GM12878 (cell line): Measurements from ENCODE around the gene ALDH1A2. TPM values are rescaled to one million over a fixed set of nuclear protein-coding genes. Genes with fewer than 3 reads are reported as not detected.

Experiments used
- ATAC-seq: fragments of 200-7000 bp; cut with Tn5 transposase; 3 replicates; pipeline ENCODE4 v1.9.1; 2020; ENCODE audit warnings: mild to moderate bottlenecking, moderate library complexity
- Bru-seq: library from RNA; stranded (reverse); fragments of 400-500 nt; gene quantifications from one replicate; lab custom pipeline; 2021; lab: Mats Ljungman, UMichigan
- BruChase-seq, 2 experiments: library from RNA; stranded (reverse); fragments of 400-500 nt; gene quantifications; one replicate each; lab custom pipeline; 2021; lab: Mats Ljungman, UMichigan
- BruUV-seq: library from RNA; stranded (reverse); fragments of 400-500 nt; replicated peaks from 2 replicates; lab custom pipeline; 2021; lab: Mats Ljungman, UMichigan
- CTCF ChIA-PET: fragments of 300-600 bp; sonication (Branson Sonifier 250); formaldehyde crosslinking; extraction: SDS; loops from one replicate; lab custom pipeline; 2021; ENCODE audit warnings: inconsistent platforms; lab: Yijun Ruan, JAX
- POLR2A ChIA-PET: fragments of 350-600 bp; formaldehyde crosslinking; extraction: SDS; loops from one replicate; lab custom pipeline; 2021; ENCODE audit warnings: inconsistent platforms; lab: Charles Lee
- RAD21 ChIA-PET: fragments of 300-600 bp; sonication (Branson Sonifier 250); formaldehyde crosslinking; loops from one replicate; lab custom pipeline; 2023; ENCODE audit warnings: antibody characterized with exemption; ENCODE audit not compliant: unreplicated experiment; lab: Charles Lee
- SMC1A ChIA-PET: fragments of 300-600 bp; sonication (Branson Sonifier 250); formaldehyde crosslinking; loops from one replicate; lab custom pipeline; 2023; ENCODE audit not compliant: unreplicated experiment, uncharacterized antibody; lab: Charles Lee
- DNase-seq: peaks from one replicate; pipeline ENCODE4 v3.0.0-alpha.2; 2011; ENCODE audit warnings: low read depth, low spot score
- FAIRE-seq: peaks from 3 replicates; lab custom pipeline; 2011; peaks lifted over from hg19 to GRCh38; lab: Jason Lieb, UNC
- H2AFZ ChIP-seq: 2 replicates; pipeline ENCODE4 v1.6.0; 2011; ENCODE audit warnings: low read depth, low read length, control low read depth; ENCODE audit not compliant: control insufficient read depth
- H3K27ac ChIP-seq: 2 replicates; pipeline ENCODE4 v1.5.1; 2011; ENCODE audit warnings: control low read depth; ENCODE audit not compliant: control insufficient read depth, insufficient read depth
- H3K27me3 ChIP-seq, 2 experiments: replicated peaks in 1 of 2; 2 replicates each; pipeline versions ENCODE4 v1.6.0 to v1.6.1; 2011; ENCODE audit warnings: low read length in 1 of 2; ENCODE audit not compliant: control insufficient read depth in 2 of 2, insufficient read depth in 2 of 2
- H3K36me3 ChIP-seq, 2 experiments: 2 replicates each; pipeline ENCODE4 v1.5.1; 2011; ENCODE audit warnings: low read length in 1 of 2; ENCODE audit not compliant: control insufficient read depth in 2 of 2, insufficient read depth in 2 of 2
- H3K4me1 ChIP-seq: 2 replicates; pipeline ENCODE4 v1.6.1; 2011; ENCODE audit warnings: mild to moderate bottlenecking, low read length, moderate library complexity, mixed read lengths; ENCODE audit not compliant: control insufficient read depth, insufficient read depth
- H3K4me2 ChIP-seq: 2 replicates; pipeline ENCODE4 v1.6.0; 2011; ENCODE audit warnings: control low read depth; ENCODE audit not compliant: control insufficient read depth, insufficient read depth
- H3K4me3 ChIP-seq: fragments of 200-600 bp; sonication (generic); 2 replicates; pipeline ENCODE4 v1.5.1; 2016
- H3K79me2 ChIP-seq: 2 replicates; pipeline ENCODE4 v1.6.0; 2011; ENCODE audit warnings: low read length; ENCODE audit not compliant: control insufficient read depth, insufficient read depth
- H3K9ac ChIP-seq: 2 replicates; pipeline ENCODE4 v1.8.0; 2011; ENCODE audit warnings: low read length, control low read depth, mixed read lengths; ENCODE audit not compliant: control insufficient read depth, insufficient read depth
- H3K9me3 ChIP-seq: replicated peaks from 3 replicates; pipeline ENCODE4 v1.5.1; 2011; ENCODE audit warnings: mild to moderate bottlenecking, low read length; ENCODE audit not compliant: control insufficient read depth, insufficient read depth
- H4K20me1 ChIP-seq: 2 replicates; pipeline ENCODE4 v1.6.0; 2011; ENCODE audit not compliant: control insufficient read depth, insufficient read depth
- CREB1 ChIP-seq: IDR thresholded peaks from 2 replicates; pipeline ENCODE4 v1.6.1; 2012; ENCODE audit warnings: low read depth, mild to moderate bottlenecking, inconsistent platforms
- EP300 ChIP-seq, 2 experiments: fragments of 150-350 bp in 1 of 2; IDR thresholded peaks; 2 replicates each; pipeline ENCODE4 v1.6.1; 2011 to 2012; ENCODE audit warnings: low read depth in 2 of 2, low read length in 2 of 2, borderline replicate concordance in 1 of 2, improper control_type of control experiment in 1 of 2, inconsistent platforms in 1 of 2; ENCODE audit not compliant: control insufficient read depth in 1 of 2
- EZH2 ChIP-seq: IDR thresholded peaks from 2 replicates; pipeline ENCODE4 v1.6.1; 2012; ENCODE audit warnings: low read depth, mild to moderate bottlenecking, control low read depth, inconsistent platforms, low read length, borderline replicate concordance; ENCODE audit not compliant: control insufficient read depth
- GABPA ChIP-seq: IDR thresholded peaks from 2 replicates; pipeline ENCODE4 v1.6.1; 2014; ENCODE audit warnings: antibody characterized with exemption, low read depth, mild to moderate bottlenecking, inconsistent platforms
- MEF2B ChIP-seq: fragments of 450-650 bp; IDR thresholded peaks from 2 replicates; pipeline ENCODE4 v1.6.1; 2018; ENCODE audit warnings: mild to moderate bottlenecking, moderate library complexity; ENCODE audit not compliant: partially characterized antibody, poor library complexity, severe bottlenecking
- MTA2 ChIP-seq: fragments of 450-650 bp; IDR thresholded peaks from 2 replicates; pipeline ENCODE4 v1.6.1; 2016; ENCODE audit warnings: low read depth, mild to moderate bottlenecking, moderate library complexity
- NFYB ChIP-seq: IDR thresholded peaks from 2 replicates; pipeline ENCODE4 v1.6.1; 2011; ENCODE audit warnings: low read depth, mild to moderate bottlenecking, low read length, improper control_type of control experiment, moderate library complexity; ENCODE audit not compliant: insufficient read depth
- POU2F2 ChIP-seq: IDR thresholded peaks from 3 replicates; pipeline ENCODE4 v1.6.1; 2011; ENCODE audit warnings: low read depth, mild to moderate bottlenecking, low read length, borderline replicate concordance
- RBBP5 ChIP-seq: fragments of 200-600 bp; sonication (generic); conservative IDR thresholded peaks from 2 replicates; pipeline ENCODE4 v1.6.1; 2016
- SREBF1 ChIP-seq: IDR thresholded peaks from 2 replicates; pipeline ENCODE4 v1.6.1; 2012; ENCODE audit warnings: mild to moderate bottlenecking, low read length
- SUZ12 ChIP-seq: fragments of 200-600 bp; sonication (generic); IDR thresholded peaks from one replicate; pipeline ENCODE4 v1.6.1; 2018; ENCODE audit warnings: antibody characterized with exemption, mild to moderate bottlenecking; ENCODE audit not compliant: unreplicated experiment
- TAF1 ChIP-seq: IDR thresholded peaks from 2 replicates; pipeline ENCODE4 v1.6.1; 2011; ENCODE audit warnings: mild to moderate bottlenecking, low read depth, low read length, borderline replicate concordance
- USF1 ChIP-seq: IDR thresholded peaks from 2 replicates; pipeline ENCODE4 v1.6.1; 2011; ENCODE audit warnings: borderline replicate concordance, low read depth, mild to moderate bottlenecking, moderate library complexity, mixed read lengths, low read length; ENCODE audit not compliant: insufficient read depth; ENCODE audit errors: extremely low read length
- ZBED1 ChIP-seq: IDR thresholded peaks from 2 replicates; pipeline ENCODE4 v1.6.1; 2016; ENCODE audit warnings: borderline replicate concordance
- ZNF622 ChIP-seq: fragments of 450-650 bp; IDR thresholded peaks from 2 replicates; pipeline ENCODE4 v1.6.1; 2017; ENCODE audit warnings: mild to moderate bottlenecking, inconsistent platforms
- WGBS: methylation state at CpG from one replicate; pipeline ENCODE4 v1.1.6; 2016; ENCODE audit warnings: low lambda C conversion rate; ENCODE audit not compliant: insufficient replicate concordance, insufficient coverage; ENCODE audit errors: missing lambda C conversion rate; 5-methylcytosine and 5-hydroxymethylcytosine counted together
- in situ Hi-C: fragments of 300-500 bp; cut with MboI; formaldehyde crosslinking; loops from 9 replicates; pipeline ENCODE4 v1.14.3; 2018; ENCODE audit warnings: mixed read lengths
- intact Hi-C: fragments of 100-400 bp; cut with micrococcal nuclease; formaldehyde crosslinking; loops from one replicate; pipeline ENCODE4 v1.14.2; 2022; ENCODE audit not compliant: unreplicated experiment
- long read RNA-seq, 2 experiments: library from polyadenylated mRNA; unstranded; transcript quantifications; one replicate each; pipeline ENCODE4 v2.0.0, GENCODE V29; 2019 to 2020
- polyA minus RNA-seq, 3 experiments: library from RNA; depleted of rRNA, polyadenylated mRNA; stranded (reverse); fragments of >200 nt; gene quantifications; 2 replicates each; pipeline ENCODE4 v1.2.3, GENCODE V29; 2011
- polyA plus RNA-seq, 11 experiments: library from polyadenylated mRNA; depleted of rRNA in 4 of 11; unstranded in 6 of 11; stranded (reverse) in 5 of 11; fragments of >200 nt; fragmentation: Nextera tagmentation in 4 of 11; fragmentation: Illumina TruSeq in 1 of 11; extraction: Ambion mirVana in 4 of 11; extraction: Trizol in 1 of 11; gene quantifications; 1 replicate in 1 of 11; 2 replicates in 10 of 11; pipeline versions ENCODE4 v1.2.1 to v1.2.3, GENCODE V29; 2011 to 2016; ENCODE audit warnings: inconsistent platforms in 2 of 11, missing spikeins in 2 of 11, low read depth in 1 of 11
- total RNA-seq, 4 experiments: library from RNA; depleted of rRNA in 3 of 4; stranded (reverse); fragments of >200 nt in 3 of 4; fragmentation: Illumina TruSeq in 1 of 4; extraction: Trizol in 1 of 4; gene quantifications; 2 replicates each; pipeline versions ENCODE4 v1.2.1 to v1.2.3, GENCODE V29; 2013 to 2021

Gene ALDH1A2
- 1.5 and 1.7 TPM in 2 replicates for total RNA-seq (2013; cell fraction: nucleolus; rRNA removed)
- 0.06 TPM in 1 of 2 replicates, not detected in the other for total RNA-seq (2014; rRNA removed)
- total RNA-seq (2014; rRNA removed; fragmentation: Illumina TruSeq; extraction: Trizol), result 0.64 TPM in 1 of 2 replicates, not detected in the other
- 0.53 and 0.92 TPM in 2 replicates for total RNA-seq (2021)
- polyA plus RNA-seq (2011; ENCODE audit: low read depth), result not detected
- 0.22 and 0.50 TPM in 2 replicates for polyA plus RNA-seq (2011; rRNA removed)
- 0.37 TPM in 1 of 2 replicates, not detected in the other for polyA plus RNA-seq (2011; cell fraction: cytosol; rRNA removed)
- polyA plus RNA-seq (2011; cell fraction: nucleus; rRNA removed), result 0.28 TPM in 1 of 2 replicates, not detected in the other
- polyA plus RNA-seq (2012), result 0.12 and 0.31 TPM in 2 replicates
- polyA plus RNA-seq (2014; fragmentation: Illumina TruSeq; extraction: Trizol), result not detected in 2 replicates
- polyA plus RNA-seq (2014; fragmentation: Nextera tagmentation; extraction: Ambion mirVana), result under 1 TPM in 1 of 2 experiments, not detected in 1; 0.15 TPM
- polyA plus RNA-seq (2014; rRNA removed), result 0.18 and 0.63 TPM in 2 replicates
- polyA plus RNA-seq (2016; fragmentation: Nextera tagmentation; extraction: Ambion mirVana), result not detected
- polyA minus RNA-seq (2011; rRNA and poly(A)+ RNA removed), result 0.82 and 1.0 TPM in 2 replicates
- polyA minus RNA-seq (2011; cell fraction: cytosol; rRNA and poly(A)+ RNA removed), result not detected in 2 replicates
- polyA minus RNA-seq (2011; cell fraction: nucleus; rRNA and poly(A)+ RNA removed), result 0.73 TPM in 1 of 2 replicates, not detected in the other
- percentile 21 among the genes with signal in this experiment for Bru-seq, nascent RNA
- percentile 24 among the genes with signal in this experiment for BruChase-seq, experiment 1, labeled RNA remaining after a 6-hour chase
- BruChase-seq, experiment 2, labeled RNA remaining after a 2-hour chase, result percentile 23 among the genes with signal in this experiment
- long read RNA-seq, experiment 1, result 0 reads
- long read RNA-seq, experiment 2, partial matches to known transcripts, result 0 of 2 reads
- long read RNA-seq, experiment 2, other reads (novel, unspliced or antisense), result 2 of 2 reads

- no peak for DNase-seq
- Histone ChIP-seq H3K4me3 (no peak within 1 kb of the TSS), H3K4me1 (no peaks in the 10 kb centered on the region), H4K20me1 (no peaks in the 10 kb centered on the region), H3K36me3 (no peaks in the 10 kb centered on the region), H3K9ac (no peak within 1 kb of the TSS), H3K9me3 (no peaks in the 10 kb centered on the region; the same call in 2 of the 3 replicates), H3K79me2 (no peaks in the 10 kb centered on the region), H3K27ac (no peak within 1 kb of the TSS), H3K27me3 (peaks cover 2 to 16% of the 10 kb centered on the region in 2 experiments), H2AFZ (no peak within 1 kb of the TSS), H3K4me2 (no peak within 1 kb of the TSS)
- ChIA-PET RAD21 (no interaction called here), CTCF (interaction anchor here (1.1 to 1.5 kb wide), 2 partner anchors 129 to 204 kb away, joined by 3 to 8 read pairs; no protein-coding TSS in a partner anchor), SMC1A (no interaction called here), POLR2A (no interaction called here)
- intact Hi-C loops, result loop anchor here (10.0 kb wide), 1 partner anchor 501 kb away; no protein-coding TSS in a partner anchor
- 54% methylated on average over 51 of the region's 75 CpGs for WGBS
- in situ Hi-C loops, result loop anchor here (5.0 kb wide), 1 partner anchor 198 kb away; no protein-coding TSS in a partner anchor
- ATAC-seq, result no peak
- no peak for FAIRE-seq
- TF ChIP-seq EP300 (IDR thresholded peaks at IDR 0.05; ENCODE audit: borderline replicate concordance in 1 of 2, control insufficient read depth in 1 of 2, low read depth in 2 of 2, low read length in 2 of 2) (no peak), MTA2 (no peak), RBBP5 (no peak), USF1 (no peak), POU2F2 (no peak), MEF2B (no peak), TAF1 (no peak), ZBED1 (no peak), EZH2 (no peak), SUZ12 (no peak), CREB1 (no peak), ZNF622 (no peak), NFYB (no peak), GABPA (no peak), SREBF1 (no peak)
- BruUV-seq, result no TSS peak
Observed at GRCh38 chr15:58065445-58066041, at the start of gene ALDH1A2. Gene ALDH1A2 (minus strand): TSS chr15:58065711. CDS start chr15:58065650, 61 bp downstream.
